ENCODE measurements around the gene CEACAM5.

DNA sequence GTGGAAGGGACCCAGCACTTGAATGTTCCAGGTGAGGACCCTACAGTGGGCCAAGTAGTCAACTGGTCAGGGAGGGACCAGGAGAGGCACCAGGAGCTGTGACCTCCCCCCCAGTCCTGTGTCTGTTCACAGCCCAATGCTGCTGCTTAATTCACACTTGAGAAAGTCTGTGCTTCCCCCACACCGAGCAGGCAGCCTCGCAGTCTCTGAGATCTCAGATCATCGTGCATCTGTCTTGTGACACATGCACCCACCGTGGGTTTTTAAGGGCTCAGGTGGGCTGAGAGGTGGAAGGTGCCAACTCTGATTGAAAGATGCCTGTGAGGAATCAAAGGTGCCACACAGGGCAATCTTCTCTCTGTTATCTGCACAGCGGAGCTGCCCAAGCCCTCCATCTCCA lies 6.2 kb downstream of the CEACAM5 start:
- TF ChIP-seq, protein P1, sequence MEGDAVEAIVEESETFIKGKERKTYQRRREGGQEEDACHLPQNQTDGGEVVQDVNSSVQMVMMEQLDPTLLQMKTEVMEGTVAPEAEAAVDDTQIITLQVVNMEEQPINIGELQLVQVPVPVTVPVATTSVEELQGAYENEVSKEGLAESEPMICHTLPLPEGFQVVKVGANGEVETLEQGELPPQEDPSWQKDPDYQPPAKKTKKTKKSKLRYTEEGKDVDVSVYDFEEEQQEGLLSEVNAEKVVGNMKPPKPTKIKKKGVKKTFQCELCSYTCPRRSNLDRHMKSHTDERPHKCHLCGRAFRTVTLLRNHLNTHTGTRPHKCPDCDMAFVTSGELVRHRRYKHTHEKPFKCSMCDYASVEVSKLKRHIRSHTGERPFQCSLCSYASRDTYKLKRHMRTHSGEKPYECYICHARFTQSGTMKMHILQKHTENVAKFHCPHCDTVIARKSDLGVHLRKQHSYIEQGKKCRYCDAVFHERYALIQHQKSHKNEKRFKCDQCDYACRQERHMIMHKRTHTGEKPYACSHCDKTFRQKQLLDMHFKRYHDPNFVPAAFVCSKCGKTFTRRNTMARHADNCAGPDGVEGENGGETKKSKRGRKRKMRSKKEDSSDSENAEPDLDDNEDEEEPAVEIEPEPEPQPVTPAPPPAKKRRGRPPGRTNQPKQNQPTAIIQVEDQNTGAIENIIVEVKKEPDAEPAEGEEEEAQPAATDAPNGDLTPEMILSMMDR (IDR thresholded peaks at IDR 0.05): no peak
- TF ChIP-seq EP300 (IDR thresholded peaks at IDR 0.05): no peak

Data from esophagus muscularis mucosa (tissue), 3 donors.